HG02678 (cell line): Measurements from ENCODE around the gene MAP1LC3B2.

ENCODE experiments used
- ATAC-seq: cut with Tn5 transposase; IDR thresholded peaks from one replicate; pipeline ENCODE4 v1.9.1; 2021; ENCODE audit warnings: mild to moderate bottlenecking, moderate library complexity; ENCODE audit not compliant: unreplicated experiment

MAP1LC3B2 gene

DNA sequence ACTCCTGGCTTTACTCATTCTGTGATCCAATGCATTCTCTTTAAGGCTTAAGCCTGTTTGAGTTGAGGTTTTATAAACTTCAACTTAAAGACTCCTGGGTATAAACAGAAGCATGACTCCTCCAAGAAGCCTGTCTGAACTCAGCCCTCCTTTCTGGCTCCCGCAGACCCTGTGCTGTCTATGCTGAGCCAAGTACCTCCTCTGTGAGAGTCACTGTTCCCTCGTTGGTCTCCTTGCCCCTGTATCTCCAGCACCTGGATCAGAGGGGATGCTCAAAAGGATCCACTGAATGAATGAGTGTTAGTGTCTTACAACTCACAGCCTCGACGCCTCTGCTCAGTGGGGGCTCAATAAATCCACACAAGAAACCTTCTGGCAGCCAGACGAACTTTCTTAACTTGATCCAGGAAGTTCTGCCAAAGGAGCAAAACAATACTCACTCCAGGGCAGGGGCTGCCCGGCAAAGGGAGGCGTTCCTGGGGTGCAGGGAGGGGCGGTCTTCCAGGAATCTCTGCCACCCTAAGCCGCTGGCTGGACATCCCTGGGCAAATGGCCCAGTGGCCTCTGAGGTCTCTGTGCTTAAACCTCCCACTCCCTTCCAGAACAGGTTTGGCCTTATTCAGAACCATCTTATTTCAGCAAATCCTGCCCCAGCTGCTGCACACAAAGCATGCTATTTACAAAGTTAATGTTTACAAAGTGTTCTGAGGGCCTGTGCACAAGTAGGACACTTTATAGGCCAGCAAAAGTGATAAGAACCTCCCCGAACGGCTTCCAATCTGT, 32.9 kb downstream of the MAP1LC3B2 start:
- no peak for ATAC-seq

DNA sequence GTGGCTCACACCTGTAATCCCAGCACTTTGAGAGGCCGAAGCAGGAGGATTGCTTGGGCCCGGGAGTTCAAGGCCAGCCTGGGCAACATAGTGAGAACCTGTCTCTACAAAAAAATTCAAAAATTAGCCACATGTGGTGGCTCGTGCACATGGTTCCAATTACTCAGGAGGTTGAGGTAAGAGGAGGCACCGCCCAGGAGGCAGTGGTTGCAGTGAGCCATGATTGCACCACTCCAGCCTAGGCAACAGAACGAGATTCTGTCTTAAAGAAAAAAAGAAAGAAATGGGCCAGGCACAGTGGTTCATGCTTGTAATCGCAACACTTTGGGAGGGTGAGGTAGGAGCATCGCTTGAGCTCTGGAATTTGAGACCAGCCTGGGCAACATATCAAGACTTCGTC, 33.5 kb downstream of the MAP1LC3B2 start:
- ATAC-seq: no peak

DNA sequence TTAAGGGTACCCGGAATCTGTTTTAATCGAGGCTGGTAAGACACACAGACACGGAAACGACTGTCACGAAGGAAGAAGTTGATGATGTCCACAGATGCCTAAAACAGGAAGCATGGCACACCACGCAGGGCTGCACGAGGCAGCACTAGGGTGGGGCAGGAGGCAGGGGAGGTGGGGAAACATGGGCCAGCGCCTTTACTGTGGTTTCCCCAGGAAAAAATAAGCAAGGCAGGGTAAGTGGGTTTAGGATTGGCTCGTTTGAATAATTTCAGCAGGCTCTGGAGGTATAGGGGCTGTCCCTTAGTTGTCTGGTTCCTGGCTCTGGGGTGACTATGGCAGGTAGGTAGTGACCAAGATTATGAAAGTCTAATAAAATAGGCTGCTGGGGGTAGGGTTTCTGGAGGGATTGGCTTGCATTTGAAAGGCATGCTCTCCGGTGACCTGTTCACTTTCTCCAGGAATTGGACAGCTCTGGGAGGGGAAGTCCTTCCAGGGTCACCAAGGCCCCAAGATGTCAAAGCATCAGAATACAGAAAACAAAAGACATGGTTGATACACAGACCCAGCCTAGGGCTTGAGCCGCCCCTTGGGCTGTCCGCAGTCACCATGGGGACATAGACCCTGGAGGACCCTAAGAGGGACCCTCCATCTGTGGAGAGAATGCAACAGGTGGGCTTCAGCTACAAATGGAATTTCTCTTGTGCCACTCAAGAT, 35.3 kb downstream of the MAP1LC3B2 start:
- no peak for ATAC-seq

DNA sequence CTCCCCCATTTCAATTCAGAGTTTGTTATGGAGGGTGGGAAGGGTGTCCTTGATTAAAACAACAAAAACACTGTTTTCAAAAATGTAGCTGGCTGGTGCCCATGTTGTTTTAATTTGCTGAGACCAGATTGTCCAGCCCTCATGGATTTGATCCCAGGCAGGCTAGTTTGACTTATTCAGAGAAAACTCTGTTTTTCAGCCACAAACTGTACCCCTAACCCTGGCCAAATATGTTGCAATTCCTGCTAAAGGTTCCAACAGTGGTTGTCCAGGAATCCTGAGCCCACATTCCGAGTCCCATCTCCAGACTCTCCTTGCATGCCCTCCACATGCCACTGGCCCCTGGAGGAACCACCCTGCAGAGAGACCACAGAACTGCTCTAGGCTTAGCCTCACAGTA, 36.0 kb downstream of the MAP1LC3B2 start:
- no peak for ATAC-seq

DNA sequence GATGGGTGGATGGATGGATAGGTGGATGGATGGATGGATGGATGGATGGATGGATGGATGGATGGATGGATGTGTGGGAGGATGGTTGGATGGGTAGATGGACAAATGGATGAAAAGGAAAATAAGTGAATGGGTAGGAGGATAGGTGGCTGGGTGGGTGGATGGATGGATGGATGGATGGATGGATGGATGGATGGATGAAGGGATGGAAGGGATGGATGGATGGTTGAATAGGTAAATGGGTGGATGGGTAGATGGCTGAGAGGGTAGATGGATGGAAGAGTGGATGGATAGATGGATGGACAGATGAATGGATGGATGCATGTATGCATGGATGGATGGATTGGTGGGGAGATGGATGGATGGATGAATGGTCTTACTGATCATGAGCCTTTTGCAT, 36.5 kb downstream of the MAP1LC3B2 start:
- no peak for ATAC-seq

DNA sequence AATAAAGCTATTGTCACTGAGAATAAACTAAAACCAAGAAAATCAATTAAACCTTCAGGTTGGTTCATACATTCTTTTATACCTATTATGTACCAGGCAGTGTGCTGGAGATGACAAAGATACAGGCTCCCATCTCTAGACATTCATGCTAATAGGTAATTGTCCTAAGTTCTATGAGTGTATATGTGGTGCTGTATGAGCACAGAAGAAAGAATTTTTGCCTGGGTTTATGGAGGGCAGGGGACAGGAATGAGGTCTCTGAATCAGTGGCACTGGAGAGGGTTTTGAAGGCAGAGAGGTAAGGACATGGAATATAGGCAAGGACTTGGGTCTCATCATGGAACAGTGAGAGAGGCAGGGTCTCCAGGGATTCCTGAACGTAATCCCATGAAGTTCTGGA, 38.7 kb downstream of the MAP1LC3B2 start:
- ATAC-seq: no peak

DNA sequence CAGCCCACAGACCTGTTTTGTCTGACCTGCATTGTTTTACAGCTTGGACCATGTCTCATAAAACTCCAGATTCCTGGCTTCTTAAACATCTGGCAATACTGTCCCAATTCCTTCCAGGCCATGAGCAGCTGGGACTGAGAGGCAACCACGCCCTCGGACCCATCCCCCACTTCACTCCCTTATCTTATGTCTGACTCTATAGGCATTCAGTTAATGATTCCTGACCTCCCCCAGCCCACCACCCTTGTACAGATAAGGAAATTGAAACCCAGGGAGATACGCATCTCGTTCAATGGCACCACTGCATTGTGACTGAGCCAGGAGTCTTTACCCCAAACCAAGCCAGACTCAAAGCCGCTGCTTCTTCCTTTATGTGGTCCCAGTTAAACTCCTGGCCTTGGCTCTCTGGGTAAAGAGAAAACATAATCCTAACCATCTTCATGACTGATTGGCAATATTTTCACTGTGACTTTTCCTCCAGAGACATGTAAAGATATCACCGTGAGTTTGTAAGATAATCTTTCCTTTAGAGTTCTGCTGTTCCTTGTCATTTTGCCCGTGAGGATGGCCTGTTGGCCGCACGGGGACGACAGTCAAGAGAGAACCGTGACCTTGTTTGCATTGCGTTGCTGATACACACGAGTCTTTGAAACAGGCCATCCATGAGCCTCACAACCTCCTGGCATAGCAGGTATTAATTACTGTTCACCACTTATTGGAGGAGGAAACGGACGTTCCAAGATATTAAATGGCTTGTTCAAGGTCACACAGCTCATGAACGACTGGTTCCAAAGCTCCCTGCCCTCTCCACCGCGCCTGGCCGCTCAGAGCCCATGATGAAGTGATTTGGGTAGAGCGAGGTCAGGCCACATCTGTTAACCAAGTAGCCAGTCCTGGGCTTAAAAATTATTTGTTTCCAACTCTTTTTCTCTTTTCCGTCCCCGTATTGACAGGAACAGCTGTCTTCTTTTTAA, 39.4 kb downstream of the MAP1LC3B2 start:
- ATAC-seq: no peak

DNA sequence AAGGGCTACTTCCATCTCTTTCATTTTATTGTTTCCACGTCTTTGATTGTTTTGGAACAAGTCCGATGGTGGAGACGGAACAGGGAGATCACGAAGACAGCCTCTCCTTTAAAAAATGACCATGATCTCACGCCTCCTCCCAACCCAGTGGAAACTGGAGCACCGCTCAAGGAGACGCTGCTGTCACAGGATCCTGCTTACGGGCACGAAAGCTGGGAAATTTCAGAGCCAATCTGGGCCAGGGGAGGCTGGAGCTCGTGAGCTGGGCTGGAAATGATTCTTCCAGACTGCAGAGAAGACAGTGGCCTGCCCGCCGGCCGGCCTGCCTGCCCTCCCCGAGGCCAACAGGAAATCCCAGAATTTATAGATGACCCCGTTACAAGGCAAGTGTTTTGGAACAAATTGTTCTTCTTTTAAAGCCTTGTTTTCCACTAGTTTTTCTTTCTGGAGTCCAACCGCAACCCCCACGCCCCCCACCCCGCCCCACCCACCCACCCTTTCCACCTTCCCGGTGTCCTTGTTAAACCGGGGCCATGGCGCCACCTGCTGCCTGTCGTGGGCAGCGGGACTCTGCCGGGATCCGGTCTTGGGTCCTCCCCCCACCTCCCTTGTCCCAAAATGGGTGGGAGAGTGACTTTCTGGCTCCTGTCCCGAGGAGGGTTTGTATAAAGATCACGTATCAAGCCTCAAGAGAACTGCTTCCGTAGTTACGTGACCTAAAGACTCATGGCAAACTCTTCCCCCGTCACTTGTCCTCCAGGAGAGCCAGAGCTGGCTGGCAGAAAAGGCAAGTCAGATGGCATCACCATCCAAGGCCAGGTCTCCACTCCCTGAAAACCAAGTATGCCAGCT, 40.3 kb downstream of the MAP1LC3B2 start:
- ATAC-seq: no peak

DNA sequence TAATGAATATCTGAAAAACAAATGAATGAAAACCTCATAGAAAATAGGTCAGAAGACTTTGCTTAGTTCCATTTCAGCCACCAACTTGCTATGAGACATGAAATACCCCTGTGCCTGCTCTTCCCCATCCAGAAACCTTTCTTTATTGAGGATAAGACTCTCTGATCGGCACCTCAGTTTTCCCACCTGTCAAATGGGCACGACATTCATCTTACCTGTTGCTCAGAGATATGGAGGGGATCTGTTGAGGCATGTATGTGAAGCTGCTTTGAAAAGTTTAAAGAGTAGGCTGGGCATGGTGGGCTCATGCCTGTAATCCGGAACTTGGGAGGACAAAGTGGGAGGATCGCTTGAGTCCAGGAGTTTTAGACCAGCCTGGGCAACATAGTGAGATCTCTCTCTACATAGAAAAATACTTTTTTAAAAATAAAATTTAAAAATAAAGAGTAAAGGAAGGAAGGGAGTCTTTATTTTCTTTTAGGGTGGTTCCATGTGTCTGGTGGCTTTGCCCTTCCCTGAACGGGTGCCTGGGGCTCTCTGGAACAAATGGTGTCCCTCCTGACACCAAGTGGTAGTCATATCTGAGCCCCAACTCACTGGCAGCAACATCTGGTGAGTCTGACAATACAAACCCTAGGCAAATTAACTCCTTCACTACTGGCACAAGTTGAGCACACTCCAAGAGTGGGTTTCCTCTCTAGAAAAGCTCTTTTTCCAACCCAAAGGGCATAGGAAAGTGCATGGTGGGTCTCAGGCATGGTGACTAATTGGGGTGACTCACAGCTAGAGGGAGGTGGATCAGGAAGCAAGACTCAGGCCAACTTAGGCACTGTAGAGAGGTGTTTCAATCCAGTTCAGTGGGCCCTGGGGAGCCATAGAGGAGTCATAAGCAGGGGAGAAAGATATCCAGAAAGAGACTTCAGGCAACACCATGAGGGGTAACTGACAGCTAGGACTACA, 42.1 kb downstream of the MAP1LC3B2 start:
- no peak for ATAC-seq

DNA sequence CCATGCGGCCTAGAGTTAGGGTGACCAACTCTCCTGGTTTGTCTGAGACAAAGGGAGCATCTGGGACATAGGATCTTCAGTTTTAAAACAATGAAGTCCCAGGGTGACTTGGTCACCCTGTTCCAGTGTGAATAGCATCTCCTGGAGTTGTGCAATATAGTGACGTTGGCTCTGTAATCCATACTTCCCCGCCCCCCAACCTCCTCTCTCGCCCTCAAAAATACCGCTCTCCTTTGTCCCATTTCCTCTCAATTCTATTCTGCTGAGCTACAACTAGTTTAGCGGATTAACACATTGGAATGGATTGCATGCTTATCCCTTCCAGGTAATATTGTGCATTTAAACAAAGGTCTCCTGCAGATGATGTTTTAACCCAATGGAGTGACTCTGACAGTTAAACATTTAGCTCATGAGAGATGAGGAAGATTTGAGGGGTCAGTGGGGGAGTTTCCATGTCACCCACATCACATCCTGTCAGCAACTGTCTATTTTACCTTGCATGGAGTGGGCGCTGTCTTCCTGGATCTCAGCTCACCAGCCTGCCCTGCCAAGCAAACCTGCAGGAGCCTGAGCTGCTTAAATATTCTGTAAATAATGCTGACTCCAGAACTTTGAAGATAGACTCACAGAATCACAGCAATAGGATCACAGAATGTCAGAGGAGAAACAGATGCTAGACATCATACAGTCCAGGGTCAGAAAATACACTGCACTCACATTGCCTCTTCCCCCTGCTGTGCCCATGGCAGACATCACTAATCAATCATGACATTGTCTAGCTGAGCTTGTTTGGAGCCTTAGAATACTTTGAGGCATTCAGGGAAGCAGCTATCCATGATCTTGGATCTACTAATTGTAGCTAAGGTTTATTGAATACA, 43.0 kb downstream of the MAP1LC3B2 start:
- no peak for ATAC-seq

DNA sequence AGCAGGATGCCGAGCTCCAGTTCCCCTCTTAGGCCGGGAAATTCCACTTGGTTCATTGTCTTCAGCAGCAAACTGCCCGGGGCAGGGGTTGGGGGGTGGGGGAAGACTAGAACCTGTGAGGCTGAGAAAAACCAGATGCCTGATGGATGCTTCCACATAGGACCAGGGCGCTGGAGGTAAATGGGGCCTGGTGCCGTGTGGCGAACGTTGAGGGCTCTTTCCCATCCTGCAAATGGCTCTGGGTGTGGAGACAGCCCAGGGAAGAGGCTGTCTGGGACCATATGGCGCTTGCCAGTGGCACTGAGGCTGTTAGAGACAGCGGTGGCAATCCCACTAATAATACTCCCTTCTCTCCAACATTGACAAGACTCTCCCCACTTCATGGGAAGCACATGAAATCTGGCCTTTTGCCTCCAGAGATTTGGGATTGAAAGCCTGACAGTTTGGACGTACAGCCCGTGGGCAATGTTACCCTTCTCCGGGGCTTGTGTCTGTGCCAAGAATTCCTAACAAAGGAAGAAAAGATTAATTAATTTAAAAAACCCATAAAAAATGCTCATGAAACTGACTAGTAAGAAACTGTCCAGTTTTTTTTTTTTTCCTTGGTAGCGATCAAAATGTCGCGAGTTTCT, 44.5 kb downstream of the MAP1LC3B2 start:
- no peak for ATAC-seq

DNA sequence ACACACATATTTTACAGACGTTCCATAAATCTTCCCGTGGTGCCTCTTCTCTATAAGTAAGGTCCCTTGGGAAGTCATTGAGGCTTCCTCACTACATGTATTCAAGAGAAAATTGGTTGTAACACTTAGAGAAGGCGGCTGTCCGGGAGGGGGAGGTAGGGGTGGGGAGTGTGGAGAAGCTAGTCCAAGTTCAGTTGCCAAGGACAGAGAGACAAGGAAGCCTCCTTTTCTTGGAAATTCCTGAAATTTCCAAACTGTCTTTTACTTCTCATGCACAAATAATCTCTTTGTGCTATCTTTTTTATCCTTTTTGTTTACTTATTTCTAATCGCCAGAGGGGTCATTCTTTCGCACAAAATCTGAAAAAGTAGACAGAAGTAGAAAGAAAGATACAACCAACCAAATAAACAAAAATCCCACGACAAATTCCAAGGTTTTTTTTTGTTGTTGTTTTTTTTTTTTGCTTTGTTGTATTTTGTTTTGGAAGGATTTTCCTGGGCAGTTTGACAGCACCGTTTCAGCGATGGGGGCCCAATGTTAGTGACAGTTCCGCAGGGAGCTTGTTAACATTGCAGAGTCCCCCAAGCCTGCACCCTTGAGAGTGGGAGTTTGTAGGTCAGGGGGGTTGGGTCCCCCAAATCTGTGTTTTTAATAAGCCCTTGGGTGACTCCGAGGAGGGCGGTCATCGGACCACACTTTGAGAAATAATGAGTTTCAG, 45.2 kb downstream of the MAP1LC3B2 start:
- no peak for ATAC-seq

DNA sequence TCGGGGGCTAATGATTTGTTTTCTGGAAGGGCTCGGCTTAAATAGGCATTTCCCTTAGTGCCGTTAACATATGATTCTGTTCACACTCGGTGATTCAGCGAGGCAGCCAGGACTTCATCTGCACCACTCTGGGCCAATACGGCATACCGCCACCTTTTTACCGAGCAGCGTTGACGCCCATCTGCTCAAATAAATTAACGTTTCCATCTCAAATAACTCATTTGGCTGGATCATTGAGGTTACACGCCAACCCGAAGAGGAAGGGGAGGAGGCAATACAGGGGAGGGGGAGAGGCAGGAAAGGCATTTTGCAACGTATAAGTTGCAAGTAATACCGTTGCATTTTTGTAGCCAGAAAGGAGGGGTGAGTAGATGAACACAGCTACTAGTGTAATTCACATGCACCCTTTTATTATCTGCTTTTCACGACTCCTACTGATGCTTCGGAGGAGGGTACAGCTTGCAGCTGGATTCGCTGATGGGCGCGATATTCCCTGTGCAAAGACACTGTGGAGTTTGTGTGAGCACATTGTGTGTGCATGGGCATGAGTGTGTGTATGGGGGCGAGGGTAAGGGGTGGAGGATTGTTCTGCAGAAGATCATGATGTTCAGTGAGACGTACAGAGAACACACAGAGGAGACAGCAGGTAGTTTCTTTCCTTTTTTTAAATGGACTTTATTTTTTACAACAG, 45.9 kb downstream of the MAP1LC3B2 start:
- no peak for ATAC-seq

DNA sequence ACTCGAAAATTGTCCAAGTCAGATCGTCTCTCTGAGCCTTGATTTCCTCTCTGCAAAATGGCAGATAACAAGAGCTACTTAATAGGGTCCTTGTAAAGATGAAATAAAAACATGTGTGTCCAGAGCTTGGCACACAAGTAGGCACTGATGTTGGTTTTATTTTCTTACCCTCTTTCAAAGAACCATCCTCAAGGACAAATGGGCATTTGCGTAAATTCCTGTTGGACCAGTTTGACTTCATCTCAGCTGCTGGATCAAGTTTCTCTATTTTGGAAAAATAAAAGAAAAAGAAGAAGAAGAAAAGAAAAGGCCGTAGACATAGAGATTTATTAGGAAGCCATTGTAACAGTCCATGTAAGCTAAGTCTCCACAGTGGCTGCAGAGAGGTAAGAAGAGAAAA, 47.2 kb downstream of the MAP1LC3B2 start:
- ATAC-seq: no peak

DNA sequence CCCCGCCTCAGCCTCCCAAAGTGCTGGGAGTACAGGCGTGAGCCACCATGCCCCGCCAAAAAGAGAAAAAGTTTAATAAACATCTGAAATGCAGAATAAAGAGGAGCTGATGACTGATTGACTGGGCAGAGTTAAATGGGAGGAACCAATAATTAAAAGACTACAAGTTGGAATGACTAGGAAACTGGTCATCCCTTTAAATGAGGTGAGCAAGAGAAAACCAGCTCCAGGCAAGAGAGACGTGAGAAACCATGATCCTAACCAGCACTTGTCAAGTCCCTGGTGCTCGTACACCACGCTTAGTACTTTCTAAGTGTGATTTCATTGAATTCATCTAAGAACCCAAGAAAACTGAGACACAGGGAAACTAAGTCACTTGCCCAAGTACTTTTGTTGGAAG, 47.9 kb downstream of the MAP1LC3B2 start:
- no peak for ATAC-seq

DNA sequence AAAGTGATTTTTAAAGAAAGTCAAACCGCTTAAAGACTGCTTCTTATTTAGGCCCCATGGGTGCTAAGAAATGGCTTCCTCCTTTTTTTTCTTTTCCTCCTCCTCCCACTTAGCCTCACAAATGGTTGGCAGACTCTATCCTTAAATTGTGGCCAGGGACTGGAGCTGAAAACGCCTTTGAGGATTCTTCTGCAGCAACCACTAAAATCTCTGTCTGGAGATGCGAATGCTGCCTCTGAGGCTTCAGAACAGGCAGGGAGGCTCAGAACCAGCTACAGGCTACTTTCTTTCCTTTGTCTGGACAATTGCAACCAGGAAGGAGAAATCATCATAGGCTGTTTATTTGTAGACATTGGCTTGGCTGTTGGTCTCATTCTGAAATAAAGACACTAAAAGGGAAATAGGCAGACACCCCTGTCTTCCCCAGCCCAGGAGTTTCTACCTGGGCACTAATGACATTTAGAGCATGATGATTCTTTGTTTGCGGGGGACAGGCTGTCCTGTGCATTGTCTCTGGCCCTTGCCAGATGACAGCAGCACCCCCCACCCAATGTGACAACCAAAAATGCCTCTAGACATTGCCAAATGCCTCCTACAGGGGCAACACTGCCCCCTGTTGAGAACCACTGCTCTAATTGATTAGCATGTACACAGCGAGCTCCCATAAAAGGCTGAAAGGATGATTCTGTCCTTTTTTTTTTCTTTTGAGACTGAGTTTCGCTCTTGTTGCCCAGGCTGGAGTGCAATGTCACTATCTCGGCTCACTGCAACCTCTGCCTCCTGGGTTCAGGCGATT, 50.3 kb downstream of the MAP1LC3B2 start:
- no peak for ATAC-seq
